Thoracic aorta (tissue), 2 donors: ENCODE measurements around the gene RPL13. TPM values are rescaled to one million over a fixed set of nuclear protein-coding genes. Genes with fewer than 3 reads are reported as not detected.

Experiments used
- ATAC-seq: fragments of 150-250 bp; one replicate; pipeline ENCODE4 v1.8.0; 2017; ENCODE audit warnings: low read depth; ENCODE audit not compliant: insufficient number of reproducible peaks, low FRiP score
- DNase-seq: peaks from one replicate; pipeline ENCODE4 v3.0.0-alpha.2; 2020; ENCODE audit warnings: low spot score
- H3K27ac ChIP-seq, 2 donors: fragments of 200-600 bp; sonication (generic); 1 replicate in 1 of 2; 2 replicates in 1 of 2; pipeline ENCODE4 v1.5.1; 2016; ENCODE audit warnings: mild to moderate bottlenecking in 2 of 2, moderate library complexity in 2 of 2
- H3K27me3 ChIP-seq: fragments of 200-600 bp; sonication (generic); replicated peaks from 2 replicates; pipeline ENCODE4 v1.6.0; 2016; ENCODE audit warnings: mild to moderate bottlenecking; ENCODE audit not compliant: insufficient read depth
- H3K36me3 ChIP-seq: fragments of 200-600 bp; sonication (generic); one replicate; pipeline ENCODE4 v1.5.1; 2016
- H3K4me1 ChIP-seq, 2 donors: fragments of 200-600 bp; sonication (generic); 1 replicate in 1 of 2; 2 replicates in 1 of 2; pipeline versions ENCODE4 v1.5.1 to v1.6.0; 2016; ENCODE audit warnings: low read depth in 2 of 2, mild to moderate bottlenecking in 1 of 2; ENCODE audit not compliant: control insufficient read depth in 1 of 2
- H3K4me3 ChIP-seq: fragments of 200-600 bp; sonication (generic); 2 replicates; pipeline ENCODE4 v1.5.1; 2016; ENCODE audit warnings: mild to moderate bottlenecking
- H3K9me3 ChIP-seq: fragments of 200-600 bp; sonication (generic); 2 replicates; pipeline ENCODE4 v1.5.1; 2016
- CTCF ChIP-seq: fragments of 200-600 bp; sonication (generic); IDR thresholded peaks from one replicate; pipeline ENCODE4 v1.5.1; 2019; ENCODE audit warnings: antibody characterized with exemption
- total RNA-seq, 2 donors: library from RNA; depleted of rRNA; stranded (reverse); fragments of >200 nt; gene quantifications; one replicate each; pipeline versions ENCODE4 v1.1.0 to v1.2.3, GENCODE V29; 2016

Gene RPL13
- total RNA-seq, 2 donors from 2014 or later = 3,914 to 4,192 TPM

GRCh38 chr16:89547291-89547690 lies 13.2 kb upstream of the RPL13 start:
- DNase-seq = no peak
- no peaks in the 10 kb centered on the region for H3K27me3 ChIP-seq

GRCh38 chr16:89547860-89548259 lies 12.6 kb upstream of the RPL13 start:
- TF ChIP-seq CTCF = no peak
- no peak for ATAC-seq
- Histone ChIP-seq H3K27me3 (no peaks in the 10 kb centered on the region), H3K36me3 (peaks cover 62% of the 10 kb centered on the region), H3K4me3 (no peak overlapping the region), H3K27ac (no peak overlapping the region), H3K9me3 (no peaks in the 10 kb centered on the region), H3K4me1 (no peaks in the 10 kb centered on the region)
- no peak for DNase-seq

More at GRCh38 chr16:89547291-89547690, 13.2 kb upstream of the RPL13 start:
- Histone ChIP-seq H3K4me1 (no peaks in the 10 kb centered on the region), H3K9me3 (no peaks in the 10 kb centered on the region), H3K4me3 (no peak overlapping the region), H3K27ac (no peak overlapping the region), H3K36me3 (peaks cover 56% of the 10 kb centered on the region)
- ATAC-seq = no peak
- TF ChIP-seq CTCF = no peak

GRCh38 chr16:89548344-89549006 lies 12.0 kb upstream of the RPL13 start:
- Histone ChIP-seq H3K9me3 (no peaks in the 10 kb centered on the region), H3K27me3 (no peaks in the 10 kb centered on the region), H3K4me3 (no peak overlapping the region), H3K27ac (no peak overlapping the region), H3K36me3 (peaks cover 65% of the 10 kb centered on the region), H3K4me1 (no peaks in the 10 kb centered on the region)
- DNase-seq (no peak), ATAC-seq (no peak)
- no peak for TF ChIP-seq CTCF

DNA sequence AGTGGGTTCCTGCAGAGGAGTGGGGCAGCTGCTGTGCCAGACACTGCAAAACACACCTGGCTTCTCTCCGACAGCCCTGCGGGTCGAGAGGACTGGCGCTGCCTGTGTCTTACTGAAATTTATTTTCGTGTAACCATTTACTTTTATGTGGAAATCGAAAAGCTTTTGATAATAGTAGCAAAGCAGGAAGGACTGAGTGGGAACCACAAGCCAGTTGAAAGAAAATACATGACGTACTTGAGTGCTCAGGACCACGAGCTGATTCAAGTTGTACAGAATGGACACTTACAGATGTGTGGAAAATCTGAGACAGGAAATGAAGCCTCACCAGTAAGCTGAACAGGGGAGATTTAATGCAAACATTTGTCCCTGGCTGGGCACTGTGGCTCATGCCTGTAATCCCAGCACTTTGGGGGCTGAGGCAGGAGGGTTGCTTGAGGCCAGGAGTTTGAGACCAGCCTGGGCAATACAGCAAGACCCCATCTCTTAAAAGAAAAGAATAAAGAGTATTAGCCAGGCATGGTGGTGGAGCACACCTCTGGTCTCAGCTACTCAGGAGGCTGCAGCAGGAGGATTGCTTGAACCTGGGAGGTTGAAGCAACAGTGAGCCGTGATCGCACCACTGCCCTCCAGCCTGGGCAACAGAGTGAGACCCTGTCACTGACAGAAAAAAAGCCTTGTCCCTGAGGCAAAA lies 11.3 kb upstream of the RPL13 start:
- ATAC-seq = no peak
- Histone ChIP-seq H3K27me3 (no peaks in the 10 kb centered on the region), H3K27ac (no peak overlapping the region), H3K9me3 (no peaks in the 10 kb centered on the region), H3K4me1 (no peaks in the 10 kb centered on the region), H3K4me3 (no peak overlapping the region), H3K36me3 (peaks cover 65% of the 10 kb centered on the region)
- DNase-seq = no peak
- TF ChIP-seq CTCF = no peak

DNA sequence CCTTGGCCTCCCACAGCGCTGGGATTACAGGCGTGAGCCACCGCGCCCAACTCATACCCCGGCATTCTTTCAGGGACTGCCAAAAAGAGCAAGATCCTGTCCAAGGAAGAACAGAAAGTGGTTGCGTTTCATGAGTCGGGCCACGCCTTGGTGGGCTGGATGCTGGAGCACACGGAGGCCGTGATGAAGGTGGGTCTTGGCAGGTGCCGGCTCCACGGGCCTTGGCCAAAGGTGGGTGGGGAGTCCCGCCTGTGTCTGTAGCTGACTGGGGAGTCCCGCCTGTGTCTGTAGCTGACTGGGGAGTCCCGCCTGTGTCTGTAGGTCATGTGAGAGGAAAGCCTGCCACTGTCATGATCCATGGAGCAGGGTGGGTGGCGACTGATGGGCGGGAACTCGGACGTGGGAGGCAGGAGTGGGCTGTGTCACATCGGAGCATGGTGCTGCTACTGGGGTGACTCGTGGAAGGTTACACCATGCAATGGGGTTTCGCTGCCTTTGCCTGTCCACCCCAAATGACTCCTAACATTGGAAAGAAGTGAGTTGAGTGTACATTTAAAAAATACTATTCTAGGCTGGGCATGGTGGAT lies 10.0 kb upstream of the RPL13 start:
- no peak overlapping the region for H3K27ac ChIP-seq
- peaks cover 67% of the 10 kb centered on the region for H3K36me3 ChIP-seq
- TF ChIP-seq CTCF = no peak
- no peaks in the 10 kb centered on the region for H3K27me3 ChIP-seq
- DNase-seq = no peak
- ATAC-seq = no peak
- no peaks in the 10 kb centered on the region for H3K9me3 ChIP-seq
- H3K4me1 ChIP-seq = no peaks in the 10 kb centered on the region
- no peak overlapping the region for H3K4me3 ChIP-seq
